GM23338 (cell line): ENCODE measurements around the gene GSG1L.

ENCODE experiments used
- CREB1 ChIP-seq: fragments of 250-450 bp; sonication (Bioruptor Pico); IDR thresholded peaks from 2 replicates; pipeline ENCODE4 v1.5.0; 2020; ENCODE audit warnings: low read depth, mild to moderate bottlenecking, moderate library complexity
- CTCF ChIP-seq, 2 experiments: fragments of 200-600 bp in 1 of 2; sonication (generic) in 1 of 2; conservative IDR thresholded peaks; 2 replicates each; pipeline versions ENCODE4 v1.5.1 to v1.6.1; 2016 to 2017; ENCODE audit warnings: antibody characterized with exemption in 2 of 2, low read depth in 2 of 2, mild to moderate bottlenecking in 2 of 2, moderate library complexity in 1 of 2
- ETS1 ChIP-seq: IDR thresholded peaks from 2 replicates; pipeline ENCODE4 v1.6.1; 2016; ENCODE audit warnings: antibody characterized with exemption
- EZH2 ChIP-seq: fragments of 200-600 bp; sonication (generic); IDR thresholded peaks from one replicate; pipeline ENCODE4 v1.8.0; 2017; ENCODE audit warnings: antibody characterized with exemption, mild to moderate bottlenecking, low read depth; ENCODE audit not compliant: unreplicated experiment
- EZH2phosphoT487 ChIP-seq: fragments of 200-600 bp; sonication (generic); IDR thresholded peaks from one replicate; pipeline ENCODE4 v1.8.1; 2018; ENCODE audit warnings: antibody characterized with exemption; ENCODE audit not compliant: unreplicated experiment
- JUNB ChIP-seq: IDR thresholded peaks from one replicate; pipeline ENCODE4 v1.6.1; 2016; ENCODE audit warnings: antibody characterized with exemption; ENCODE audit not compliant: unreplicated experiment
- NANOG ChIP-seq: IDR thresholded peaks from 2 replicates; pipeline ENCODE4 v1.6.1; 2016; ENCODE audit warnings: antibody characterized with exemption, borderline replicate concordance
- POLR2AphosphoS5 ChIP-seq: IDR thresholded peaks from 2 replicates; pipeline ENCODE4 v1.6.1; 2016; ENCODE audit warnings: antibody characterized with exemption, low read depth
- REST ChIP-seq: IDR thresholded peaks from one replicate; pipeline ENCODE4 v1.6.1; 2018; ENCODE audit warnings: antibody characterized with exemption; ENCODE audit not compliant: unreplicated experiment
- STAT1 ChIP-seq: IDR thresholded peaks from one replicate; pipeline ENCODE4 v1.6.1; 2016; ENCODE audit warnings: antibody characterized with exemption; ENCODE audit not compliant: unreplicated experiment
- ZNF114 ChIP-seq: fragments of 250-450 bp; sonication (Bioruptor Pico); IDR thresholded peaks from 2 replicates; pipeline ENCODE4 v1.5.0; 2020; ENCODE audit warnings: mild to moderate bottlenecking, moderate library complexity
- ZNF331 ChIP-seq: fragments of 250-450 bp; sonication (Bioruptor Pico); IDR thresholded peaks from 2 replicates; pipeline ENCODE4 v1.5.0; 2020; ENCODE audit warnings: low read depth, mild to moderate bottlenecking, moderate library complexity

GRCh38 chr16:27993587-27993986 lies 69.9 kb downstream of the GSG1L start:
- TF ChIP-seq CTCF (conservative IDR thresholded peaks at IDR 0.05; ENCODE audit: low read depth in 2 of 2) = no peak
- no peak for TF ChIP-seq POLR2AphosphoS5
- no peak for TF ChIP-seq JUNB
- TF ChIP-seq EZH2phosphoT487 = no peak
- no peak for TF ChIP-seq ZNF331 (CRISPR knock-in tag)
- TF ChIP-seq REST = no peak
- no peak for TF ChIP-seq CREB1
- no peak for TF ChIP-seq EZH2
- TF ChIP-seq STAT1 = no peak
- TF ChIP-seq ETS1 = no peak
- no peak for TF ChIP-seq ZNF114 (CRISPR knock-in tag)
- no peak for TF ChIP-seq NANOG
